Retinal pigment epithelial cell (primary cell): Measurements from ENCODE around the gene LHPP.
"Not testable (repeated sequence)": the region's sequence is repeated elsewhere in the genome, so short reads cannot be mapped to it uniquely, and the experiment has no call there.

ENCODE experiments used
- DNase-seq: peaks from one replicate; pipeline ENCODE4 v3.0.0-alpha.2; 2010; ENCODE audit warnings: low read depth
- H3K4me3 ChIP-seq: 2 replicates; pipeline ENCODE4 v1.5.1; 2011; ENCODE audit warnings: mild to moderate bottlenecking, low read length, control low read depth, moderate library complexity
- TF ChIP-seq, protein P1 (sequence below): conservative IDR thresholded peaks from 2 replicates; pipeline ENCODE4 v1.5.1; 2011; ENCODE audit warnings: low read depth, low read length, control low read depth, inconsistent platforms

The LHPP gene

DNA sequence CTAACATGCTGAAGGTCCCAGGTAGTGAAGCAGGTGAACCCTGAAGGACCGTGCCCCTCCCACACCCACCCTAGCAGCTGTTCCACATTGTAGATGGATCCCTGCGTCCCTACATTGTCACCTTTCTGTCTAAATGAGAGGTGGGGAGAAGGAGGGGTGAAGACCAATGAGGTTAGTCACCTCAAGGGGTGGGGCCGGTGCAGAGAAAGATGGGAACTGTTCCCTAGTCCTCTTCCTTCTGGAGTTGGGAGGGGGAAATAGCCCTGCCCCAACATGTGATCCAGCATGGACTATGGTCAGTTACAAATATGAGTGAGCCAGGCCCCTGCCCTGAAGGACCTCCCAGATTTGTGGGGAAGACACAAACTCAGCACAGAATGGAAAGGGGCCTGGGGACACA lies 124.5 kb downstream of the LHPP start:
- H3K4me3 ChIP-seq = no peak overlapping the region
- DNase-seq = no peak
- TF ChIP-seq, protein P1, sequence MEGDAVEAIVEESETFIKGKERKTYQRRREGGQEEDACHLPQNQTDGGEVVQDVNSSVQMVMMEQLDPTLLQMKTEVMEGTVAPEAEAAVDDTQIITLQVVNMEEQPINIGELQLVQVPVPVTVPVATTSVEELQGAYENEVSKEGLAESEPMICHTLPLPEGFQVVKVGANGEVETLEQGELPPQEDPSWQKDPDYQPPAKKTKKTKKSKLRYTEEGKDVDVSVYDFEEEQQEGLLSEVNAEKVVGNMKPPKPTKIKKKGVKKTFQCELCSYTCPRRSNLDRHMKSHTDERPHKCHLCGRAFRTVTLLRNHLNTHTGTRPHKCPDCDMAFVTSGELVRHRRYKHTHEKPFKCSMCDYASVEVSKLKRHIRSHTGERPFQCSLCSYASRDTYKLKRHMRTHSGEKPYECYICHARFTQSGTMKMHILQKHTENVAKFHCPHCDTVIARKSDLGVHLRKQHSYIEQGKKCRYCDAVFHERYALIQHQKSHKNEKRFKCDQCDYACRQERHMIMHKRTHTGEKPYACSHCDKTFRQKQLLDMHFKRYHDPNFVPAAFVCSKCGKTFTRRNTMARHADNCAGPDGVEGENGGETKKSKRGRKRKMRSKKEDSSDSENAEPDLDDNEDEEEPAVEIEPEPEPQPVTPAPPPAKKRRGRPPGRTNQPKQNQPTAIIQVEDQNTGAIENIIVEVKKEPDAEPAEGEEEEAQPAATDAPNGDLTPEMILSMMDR = no peak

DNA sequence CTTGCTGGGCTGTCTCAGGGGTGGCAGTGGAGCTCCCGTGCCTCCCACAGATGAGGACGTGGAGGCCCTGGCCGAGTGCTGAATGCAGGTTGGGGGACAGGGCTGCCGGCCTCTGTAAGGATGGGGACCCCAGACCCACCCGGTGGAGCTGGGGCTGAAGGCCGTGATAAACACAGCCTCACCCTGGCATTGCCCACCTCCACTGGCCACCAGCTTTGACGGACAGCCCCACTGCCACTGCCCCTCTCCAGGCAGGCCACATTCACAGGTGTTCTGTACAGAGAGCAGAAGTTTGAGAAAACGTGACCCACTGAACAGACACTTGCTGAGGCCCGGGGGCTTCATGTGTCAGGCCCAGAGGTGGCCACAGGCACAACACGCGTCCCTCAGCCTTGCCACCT lies 126.2 kb downstream of the LHPP start:
- H3K4me3 ChIP-seq = no peak overlapping the region
- TF ChIP-seq, protein P1 = no peak
- DNase-seq = no peak

DNA sequence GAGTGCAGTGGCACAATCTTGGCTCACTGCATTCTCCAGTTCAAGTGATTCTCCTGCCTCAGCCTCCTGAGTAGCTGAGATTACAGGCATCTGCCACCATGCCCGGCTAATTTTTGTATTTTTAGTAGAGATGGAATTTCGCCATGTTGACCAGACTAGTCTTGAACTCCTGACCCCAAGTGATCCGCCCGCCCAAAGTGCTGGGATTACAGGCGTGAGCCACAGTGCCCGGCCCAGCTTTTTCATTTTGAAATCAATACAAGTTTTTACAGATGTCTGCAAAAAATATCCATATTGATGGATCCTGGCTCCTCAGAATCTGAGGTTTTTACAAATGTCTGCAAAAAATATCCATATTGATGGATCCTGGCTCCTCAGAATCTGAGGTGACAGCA lies 126.7 kb downstream of the LHPP start:
- DNase-seq, H3K4me3 ChIP-seq: not testable (repeated sequence)

DNA sequence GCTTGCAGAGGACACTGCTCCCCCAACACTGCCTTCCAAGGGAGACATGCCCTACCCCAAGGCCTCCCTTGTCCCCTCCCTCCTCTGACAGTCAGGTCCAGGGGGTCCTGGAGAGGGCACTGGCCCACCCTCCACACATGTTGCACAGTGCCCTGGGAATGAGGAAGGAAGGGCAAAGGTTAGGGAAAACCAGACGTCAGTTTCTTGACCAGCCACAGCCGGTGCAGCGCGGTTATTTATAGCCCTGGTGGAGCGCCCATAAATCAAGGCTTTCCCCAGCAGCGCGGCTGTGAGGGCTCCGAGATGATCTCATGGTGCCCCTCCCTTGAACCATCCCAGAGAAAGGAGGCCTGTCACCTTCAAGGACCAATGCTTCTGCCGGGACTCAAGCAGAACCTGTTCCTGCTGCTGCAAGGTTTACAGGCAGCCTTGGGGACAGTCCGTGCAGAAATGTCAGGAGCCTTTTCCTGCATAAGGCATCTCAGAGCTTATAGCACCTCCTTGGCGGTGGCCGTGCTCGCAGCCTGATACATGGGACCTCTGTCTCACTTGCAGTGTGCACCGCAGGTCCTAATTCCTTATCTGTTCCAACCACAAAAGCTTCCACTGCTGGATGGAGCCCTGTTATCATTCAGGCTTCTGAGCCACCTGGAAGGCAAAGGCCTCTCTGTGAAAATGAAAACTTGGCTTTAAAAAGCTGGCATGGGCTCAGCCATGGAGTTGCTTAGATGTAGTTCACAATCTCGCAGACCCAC lies 127.3 kb downstream of the LHPP start:
- H3K4me3 ChIP-seq = no peak overlapping the region
- TF ChIP-seq, protein P1 = no peak
- DNase-seq = no peak

DNA sequence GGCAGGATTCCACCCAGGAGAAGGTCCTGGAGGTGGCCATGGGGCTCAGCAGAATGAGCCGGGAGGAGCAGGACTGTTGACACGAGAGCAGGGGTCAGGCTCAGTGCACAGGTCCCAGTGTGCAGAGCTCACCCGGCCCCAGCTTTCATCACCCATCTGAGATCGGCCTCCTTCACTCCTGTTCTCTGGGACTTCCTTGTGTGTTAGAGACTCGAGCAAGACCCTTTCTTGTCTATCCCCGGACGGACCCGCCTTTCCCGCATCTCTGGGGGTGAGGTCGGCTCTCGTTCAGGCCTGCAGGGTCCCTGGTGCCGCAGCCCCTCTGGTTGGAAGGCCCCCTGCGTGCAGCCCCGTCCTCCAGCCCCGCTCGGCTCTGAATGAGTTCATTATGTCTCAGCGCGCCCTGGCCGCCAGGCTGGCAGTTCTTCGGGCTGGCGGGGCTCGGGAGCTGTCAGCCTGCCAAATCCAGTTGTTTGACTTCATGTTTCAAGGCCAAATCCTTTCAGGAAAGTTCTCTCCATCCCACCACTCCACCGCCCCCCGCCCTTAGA lies 127.9 kb downstream of the LHPP start:
- DNase-seq = peak; percentile 6
- TF ChIP-seq, protein P1 = no peak
- H3K4me3 ChIP-seq = no peak overlapping the region

DNA sequence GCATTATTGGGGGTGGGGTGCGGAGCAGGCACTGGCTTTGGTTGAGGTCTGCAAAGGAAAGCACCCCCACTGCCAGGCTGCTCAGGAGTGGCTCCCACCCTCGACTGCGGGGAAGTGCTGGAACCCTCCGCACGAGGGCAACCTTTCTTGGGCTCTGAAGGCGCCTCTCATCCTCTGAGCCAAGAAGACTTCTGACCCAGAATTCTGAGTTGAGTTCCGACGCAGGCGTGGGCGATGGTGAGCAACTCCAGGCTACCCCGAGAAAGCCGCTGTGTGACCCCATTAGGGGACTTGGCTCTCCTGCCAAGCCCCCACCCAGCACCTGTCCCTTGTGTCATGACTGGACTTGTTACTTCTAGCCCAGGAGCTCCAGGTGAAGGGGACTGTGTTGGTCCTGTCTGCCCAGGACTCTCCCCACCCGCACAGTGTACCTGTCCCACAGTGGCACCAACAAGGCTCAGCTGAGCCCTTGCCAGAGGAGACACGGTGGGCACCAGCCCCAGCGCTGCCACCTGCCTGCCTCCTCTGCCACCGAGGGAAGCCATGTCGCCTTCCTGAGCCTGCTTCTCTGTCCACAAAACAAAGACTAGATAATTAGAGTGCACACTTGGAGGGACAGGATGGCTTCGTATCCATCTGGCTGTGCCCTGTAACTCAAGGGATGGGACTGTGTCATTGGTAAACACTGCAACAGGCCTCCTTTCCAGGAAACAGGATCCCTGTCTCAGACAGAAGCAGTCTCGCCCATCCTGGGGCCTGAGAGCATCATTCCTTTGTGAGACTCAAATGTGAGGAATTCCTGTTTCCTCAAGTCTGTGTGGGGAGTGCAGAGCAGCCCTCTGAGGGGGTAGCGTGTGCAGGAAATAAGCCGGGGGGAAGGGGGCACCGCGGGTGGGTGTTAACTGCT lies 128.8 kb downstream of the LHPP start:
- no peak for DNase-seq
- TF ChIP-seq, protein P1 = no peak
- no peak overlapping the region for H3K4me3 ChIP-seq

DNA sequence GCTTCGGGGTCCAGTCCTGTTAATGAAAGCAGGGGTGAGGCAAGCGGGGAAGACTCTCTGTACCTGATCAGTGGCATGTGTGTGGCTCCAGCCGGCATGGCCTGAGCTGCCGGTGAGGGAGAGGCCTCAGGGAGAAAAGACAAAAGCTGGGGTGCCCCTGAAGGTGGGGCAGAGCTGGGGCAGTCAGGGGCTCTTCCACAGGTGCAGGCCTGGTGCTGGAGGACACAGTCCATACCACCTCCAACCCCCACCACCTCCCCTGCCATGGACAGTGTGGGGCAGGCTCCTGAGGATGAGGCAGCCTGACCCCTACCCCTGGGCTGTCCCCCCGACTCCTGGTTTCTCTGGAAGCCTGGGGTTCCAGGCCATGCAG lies 129.5 kb downstream of the LHPP start:
- H3K4me3 ChIP-seq = no peak overlapping the region
- no peak for DNase-seq
- TF ChIP-seq, protein P1 = no peak
